ENCODE measurements around the gene STPG4. TPM values are rescaled to one million over a fixed set of nuclear protein-coding genes. Genes with fewer than 3 reads are reported as not detected.

STPG4 gene
- total and polyA plus RNA-seq, 7 experiments from 2014 or later, result 0.24 to 0.95 (median 0.73) TPM; not detected in 4

DNA sequence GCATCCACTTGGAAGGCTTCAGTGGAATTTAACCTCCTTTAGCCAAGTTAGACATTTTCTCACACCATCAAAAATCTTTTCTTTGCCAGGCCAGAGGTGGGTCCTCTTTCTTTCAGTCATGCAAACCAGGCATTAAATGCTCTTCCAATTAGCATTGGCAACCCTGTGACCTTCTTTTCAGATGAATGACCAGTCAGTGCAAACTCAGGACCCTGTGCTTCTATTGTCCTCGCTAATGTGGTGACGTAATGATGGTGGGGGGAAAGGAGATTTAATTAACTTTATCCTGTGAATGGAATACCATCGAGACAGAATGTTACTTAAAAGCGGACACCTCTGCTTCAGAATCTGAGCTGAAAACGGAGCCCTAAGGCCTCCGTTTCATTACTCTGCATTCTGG is 23.2 kb upstream of the STPG4 start:
- Histone ChIP-seq H3K27me3 (ENCODE audit: control insufficient read depth in 2 of 2, insufficient read depth in 2 of 2, low read length in 2 of 2) (no peaks in the 10 kb centered on the region), H3K27ac (ENCODE audit: low read depth, low read length) (no peak overlapping the region), H3K4me3 (ENCODE audit: low read length) (no peak overlapping the region), H3K4me1 (ENCODE audit: control insufficient read depth in 2 of 2, insufficient read depth in 2 of 2, low read length in 2 of 2) (peaks cover 16 to 19% of the 10 kb centered on the region in 2 donors), H3K9me3 (ENCODE audit: control insufficient read depth in 2 of 3, low read length in 3 of 3) (no peaks in the 10 kb centered on the region), H3K36me3 (ENCODE audit: control insufficient read depth in 2 of 3, insufficient read depth in 3 of 3, low read length in 3 of 3) (peaks cover 0 to 4% (median 0%) of the 10 kb centered on the region in 3 experiments)
- Mint-ChIP-seq H3K27me3 (peaks cover 0 to 18% (median 4%) of the 10 kb centered on the region in 5 donors), H3K4me1 (peaks cover 10 to 43% (median 34%) of the 10 kb centered on the region in 7 donors), H3K9me3 (peaks cover 0 to 17% (median 0%) of the 10 kb centered on the region in 11 donors), H3K36me3 (peaks cover 0 to 16% (median 0%) of the 10 kb centered on the region in 5 donors), H3K4me3 (no peak overlapping the region), H3K27ac (peak overlapping the region in 2 of 9 donors; percentile 100)
- DNase-seq (no peak), ATAC-seq (no peak)
- CTCF ChIA-PET, result interaction anchor here (0.5 kb wide), 1 partner anchor 10 kb away, joined by 3 read pairs; no protein-coding TSS in a partner anchor
- intact Hi-C loops (cut with micrococcal nuclease), result no loop called here
- POLR2A ChIA-PET, result interaction anchor here (0.6 to 0.7 kb wide), 2 partner anchors 729 to 1259 kb away, joined by 3 read pairs; no protein-coding TSS in a partner anchor

DNA sequence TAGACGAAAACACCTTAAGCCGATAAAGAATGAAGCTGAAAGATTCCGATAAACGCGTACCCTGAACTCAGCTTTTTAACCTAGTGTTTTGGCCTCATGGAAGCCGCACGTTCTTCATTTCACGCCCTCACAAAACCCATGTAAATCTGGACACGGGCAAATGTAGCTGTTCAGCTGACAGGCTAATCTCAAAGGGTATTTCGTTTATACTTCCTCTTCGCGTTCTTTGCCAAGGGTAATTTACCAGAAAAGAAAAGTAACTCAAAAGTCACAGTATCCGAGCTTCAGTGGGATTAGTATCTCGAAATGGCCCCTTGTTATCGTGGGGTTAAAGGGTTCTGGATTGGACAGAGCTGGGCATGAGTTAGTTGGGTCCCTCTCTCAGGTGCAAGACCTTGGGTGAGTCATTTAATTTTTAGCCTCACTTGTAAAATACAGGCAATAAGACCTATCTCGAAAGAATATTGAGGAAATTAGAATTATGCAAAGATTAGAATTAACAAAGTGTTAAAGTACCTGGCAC is 22.0 kb upstream of the STPG4 start:
- Mint-ChIP-seq H3K27ac (peak overlapping the region; percentile 99 to 100 (median 100)), H3K4me3 (peak overlapping the region; percentile 93 to 100 (median 98)), H3K36me3 (peaks cover 0 to 16% (median 0%) of the 10 kb centered on the region in 5 donors), H3K27me3 (peaks cover 0 to 12% (median 0%) of the 10 kb centered on the region in 5 donors), H3K9me3 (peaks cover 0 to 17% (median 0%) of the 10 kb centered on the region in 11 donors), H3K4me1 (peaks cover 18 to 54% (median 47%) of the 10 kb centered on the region in 7 donors)
- peaks cover 0 to 4% (median 0%) of the 10 kb centered on the region in 3 experiments for H3K36me3 ChIP-seq (ENCODE audit: control insufficient read depth in 2 of 3, insufficient read depth in 3 of 3, low read length in 3 of 3)
- intact Hi-C loops (cut with micrococcal nuclease), result no loop called here
- peaks cover 22 to 25% of the 10 kb centered on the region in 2 donors for H3K4me1 ChIP-seq (ENCODE audit: control insufficient read depth in 2 of 2, insufficient read depth in 2 of 2, low read length in 2 of 2)
- DNase-seq (no peak), ATAC-seq (no peak)
- no peaks in the 10 kb centered on the region for H3K9me3 ChIP-seq (ENCODE audit: control insufficient read depth in 2 of 3, low read length in 3 of 3)
- ChIA-PET POLR2A (no interaction called here), CTCF (interaction anchor here (0.7 kb wide), 1 partner anchor 135 kb away, joined by 3 read pairs; no protein-coding TSS in a partner anchor)
- H3K27ac ChIP-seq (ENCODE audit: low read depth, low read length), result peak overlapping the region; percentile 100
- H3K27me3 ChIP-seq (ENCODE audit: control insufficient read depth in 2 of 2, insufficient read depth in 2 of 2, low read length in 2 of 2), result no peaks in the 10 kb centered on the region
- peak overlapping the region; percentile 91 for H3K4me3 ChIP-seq (ENCODE audit: low read length)

DNA sequence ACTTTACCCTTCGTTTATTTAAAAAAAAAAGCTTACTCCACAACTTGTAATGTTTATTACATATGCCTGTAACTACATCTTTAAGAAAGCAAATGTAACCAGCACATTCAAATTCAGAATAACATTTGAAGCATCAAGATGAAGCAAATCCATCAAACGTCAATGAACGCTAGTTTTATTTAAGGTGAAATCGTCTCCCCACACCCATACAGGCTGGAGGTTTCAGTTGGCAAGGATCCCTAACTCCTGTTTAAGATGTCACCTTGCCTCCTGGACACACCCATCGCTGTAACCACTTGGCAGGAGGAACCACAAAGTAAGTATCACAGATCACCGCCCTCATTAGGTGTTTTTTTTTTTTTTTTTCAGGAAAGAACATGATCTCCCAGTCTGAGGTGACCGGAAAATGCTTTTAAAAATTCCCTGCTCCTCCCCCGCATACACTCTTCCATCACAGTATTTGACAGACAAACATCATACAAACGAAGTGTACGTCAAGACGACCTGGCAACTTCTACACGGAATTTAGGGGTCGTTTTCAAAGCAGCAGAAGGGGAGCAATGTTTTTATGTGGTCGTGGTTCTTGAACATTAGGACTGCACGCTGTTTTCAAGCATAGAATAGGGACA is 19.7 kb upstream of the STPG4 start:
- peaks cover 0 to 16% (median 6%) of the 10 kb centered on the region in 5 donors for H3K36me3 Mint-ChIP-seq
- H3K27me3 ChIP-seq (ENCODE audit: control insufficient read depth in 2 of 2, insufficient read depth in 2 of 2, low read length in 2 of 2), result no peaks in the 10 kb centered on the region
- peaks cover 28 to 77% (median 68%) of the 10 kb centered on the region in 7 donors for H3K4me1 Mint-ChIP-seq
- peaks cover 0 to 7% (median 0%) of the 10 kb centered on the region in 5 donors for H3K27me3 Mint-ChIP-seq
- intact Hi-C loops (cut with micrococcal nuclease), result no loop called here
- peak overlapping the region; percentile 94 to 100 (median 99) for H3K27ac Mint-ChIP-seq
- H3K4me3 ChIP-seq (ENCODE audit: low read length), result peak overlapping the region; percentile 56
- ChIA-PET CTCF (no interaction called here), POLR2A (interaction anchor here (0.6 to 1.0 kb wide), 3 partner anchors 10 to 1279 kb away, joined by 3 to 4 read pairs (median 3); no protein-coding TSS in a partner anchor)
- H3K4me1 ChIP-seq (ENCODE audit: control insufficient read depth in 2 of 2, insufficient read depth in 2 of 2, low read length in 2 of 2), result peaks cover 35% of the 10 kb centered on the region in 2 donors
- peaks cover 0 to 9% (median 6%) of the 10 kb centered on the region in 3 experiments for H3K36me3 ChIP-seq (ENCODE audit: control insufficient read depth in 2 of 3, insufficient read depth in 3 of 3, low read length in 3 of 3)
- DNase-seq, result peak in 7 of 9 donors; percentile 15 to 67 (median 27)
- H3K9me3 Mint-ChIP-seq, result peaks cover 0 to 17% (median 0%) of the 10 kb centered on the region in 11 donors
- ATAC-seq, result no peak
- H3K9me3 ChIP-seq (ENCODE audit: control insufficient read depth in 2 of 3, low read length in 3 of 3), result no peaks in the 10 kb centered on the region
- peak overlapping the region; percentile 92 to 100 (median 96) for H3K4me3 Mint-ChIP-seq
- H3K27ac ChIP-seq (ENCODE audit: low read depth, low read length), result peak overlapping the region; percentile 100

DNA sequence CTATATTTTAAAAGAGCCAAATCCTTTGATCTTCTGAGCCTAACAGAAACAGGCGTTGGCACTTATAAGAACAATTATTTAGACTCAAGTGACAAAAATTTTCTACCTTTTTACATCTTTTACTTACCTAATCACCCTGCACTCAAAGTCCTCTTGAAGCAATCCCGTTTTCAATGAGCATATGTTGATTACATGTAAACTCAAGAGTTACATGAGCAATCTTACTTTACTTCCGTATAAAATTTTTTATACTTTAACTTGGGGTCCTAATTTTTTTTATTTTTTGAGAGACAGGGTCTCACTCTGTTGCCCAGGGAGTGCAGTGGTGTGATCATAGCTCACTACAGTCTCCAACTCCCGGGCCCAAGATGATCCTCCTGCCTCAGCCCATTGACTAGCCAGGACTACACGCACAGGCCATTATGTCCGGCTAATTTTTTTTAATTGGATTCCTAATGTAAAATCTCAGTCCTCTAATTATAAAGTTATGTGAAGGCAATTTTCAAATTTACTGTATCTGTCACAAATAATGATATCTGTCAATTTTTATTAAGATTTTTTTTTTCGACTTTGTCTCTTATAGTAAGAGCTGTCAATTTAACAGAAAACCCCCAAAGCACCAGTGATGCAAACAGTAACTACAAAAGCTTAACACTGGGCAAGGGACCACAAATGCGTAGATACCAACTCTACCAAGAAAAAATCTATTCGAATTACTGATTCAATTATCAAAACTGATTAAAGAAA is 19.1 kb upstream of the STPG4 start:
- no peaks in the 10 kb centered on the region for H3K9me3 ChIP-seq (ENCODE audit: control insufficient read depth in 2 of 3, low read length in 3 of 3)
- H3K27me3 ChIP-seq (ENCODE audit: control insufficient read depth in 2 of 2, insufficient read depth in 2 of 2, low read length in 2 of 2), result no peaks in the 10 kb centered on the region
- peak overlapping the region; percentile 100 for H3K27ac ChIP-seq (ENCODE audit: low read depth, low read length)
- peak overlapping the region; percentile 56 for H3K4me3 ChIP-seq (ENCODE audit: low read length)
- CTCF ChIA-PET, result no interaction called here
- H3K4me1 ChIP-seq (ENCODE audit: control insufficient read depth in 2 of 2, insufficient read depth in 2 of 2, low read length in 2 of 2), result peaks cover 35% of the 10 kb centered on the region in 2 donors
- Mint-ChIP-seq H3K36me3 (peaks cover 0 to 17% (median 9%) of the 10 kb centered on the region in 5 donors), H3K27ac (peak overlapping the region; percentile 67 to 100 (median 99)), H3K27me3 (peaks cover 0 to 7% (median 0%) of the 10 kb centered on the region in 5 donors), H3K4me1 (peaks cover 31 to 84% (median 70%) of the 10 kb centered on the region in 7 donors), H3K4me3 (peak overlapping the region; percentile 92 to 100 (median 96)), H3K9me3 (peaks cover 0 to 17% (median 0%) of the 10 kb centered on the region in 11 donors)
- DNase-seq (peak in 1 of 9 donors; percentile 39), ATAC-seq (no peak)
- intact Hi-C loops (cut with micrococcal nuclease), result no loop called here
- peaks cover 0 to 14% (median 6%) of the 10 kb centered on the region in 3 experiments for H3K36me3 ChIP-seq (ENCODE audit: control insufficient read depth in 2 of 3, insufficient read depth in 3 of 3, low read length in 3 of 3)
- POLR2A ChIA-PET, result interaction anchor here (0.6 to 1.3 kb wide), 4 partner anchors 9 to 1280 kb away, joined by 3 to 4 read pairs (median 3); no protein-coding TSS in a partner anchor

DNA sequence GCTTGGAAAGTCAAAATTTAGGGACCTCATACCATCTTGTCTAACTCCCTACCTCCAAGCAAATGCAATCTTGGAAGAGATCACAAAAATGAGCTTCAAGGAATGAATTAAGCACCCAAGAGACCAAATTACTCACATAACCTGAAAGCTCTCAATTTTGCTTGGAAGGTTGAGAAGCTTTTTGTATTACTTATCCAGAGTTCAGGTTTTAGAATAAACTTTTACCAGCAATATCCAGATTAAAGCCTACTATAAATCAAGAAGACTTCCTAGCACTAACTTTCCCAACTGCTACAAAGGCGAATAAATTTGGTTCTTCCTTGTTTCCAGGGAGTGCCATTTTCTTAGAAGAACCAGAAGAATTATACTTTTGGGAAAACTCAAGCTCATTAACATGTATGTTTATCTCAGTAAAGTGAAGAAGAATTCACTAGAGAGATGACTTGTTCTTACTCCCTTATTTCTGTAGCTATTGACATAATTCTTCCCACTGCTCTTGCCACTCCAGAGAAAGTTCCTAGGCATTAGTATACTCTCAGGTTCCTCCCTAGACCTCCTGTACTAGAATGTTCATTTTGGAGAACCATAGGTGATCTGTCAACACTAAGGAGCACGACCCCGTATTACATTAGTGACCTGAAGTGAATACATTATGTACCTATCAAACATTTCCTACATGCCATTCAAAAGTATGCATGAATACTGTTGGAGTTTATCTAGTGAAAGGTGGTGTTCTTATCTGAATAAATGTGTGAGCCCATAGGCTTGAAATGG is 18.0 kb upstream of the STPG4 start:
- CTCF ChIA-PET, result interaction anchor here (0.5 to 1.2 kb wide), 2 partner anchors 185 to 608 kb away, joined by 3 to 4 read pairs; no protein-coding TSS in a partner anchor
- no peaks in the 10 kb centered on the region for H3K9me3 ChIP-seq (ENCODE audit: control insufficient read depth in 2 of 3, low read length in 3 of 3)

More for the DNA sequence above, 18.0 kb upstream of the STPG4 start:
- DNase-seq, result no peak
- peaks cover 0 to 17% (median 6%) of the 10 kb centered on the region in 3 experiments for H3K36me3 ChIP-seq (ENCODE audit: control insufficient read depth in 2 of 3, insufficient read depth in 3 of 3, low read length in 3 of 3)
- Mint-ChIP-seq H3K9me3 (peaks cover 0 to 17% (median 0%) of the 10 kb centered on the region in 11 donors), H3K27me3 (peaks cover 0 to 7% (median 0%) of the 10 kb centered on the region in 5 donors), H3K4me3 (peak overlapping the region; percentile 35 to 100 (median 96)), H3K27ac (peak overlapping the region; percentile 8 to 100 (median 98)), H3K36me3 (peaks cover 0 to 24% (median 13%) of the 10 kb centered on the region in 5 donors), H3K4me1 (peaks cover 32 to 91% (median 78%) of the 10 kb centered on the region in 7 donors)
- H3K4me3 ChIP-seq (ENCODE audit: low read length), result peak overlapping the region; percentile 56
- H3K4me1 ChIP-seq (ENCODE audit: control insufficient read depth in 2 of 2, insufficient read depth in 2 of 2, low read length in 2 of 2), result peaks cover 35 to 36% of the 10 kb centered on the region in 2 donors
- ATAC-seq, result no peak
- H3K27me3 ChIP-seq (ENCODE audit: control insufficient read depth in 2 of 2, insufficient read depth in 2 of 2, low read length in 2 of 2), result no peaks in the 10 kb centered on the region
- H3K27ac ChIP-seq (ENCODE audit: low read depth, low read length), result peak overlapping the region; percentile 100
- intact Hi-C loops (cut with micrococcal nuclease), result no loop called here
- POLR2A ChIA-PET, result interaction anchor here (1.0 to 1.3 kb wide), 2 partner anchors 8 to 9 kb away, joined by 3 to 4 read pairs; no protein-coding TSS in a partner anchor
